ENCODE data around the gene RAB3GAP1.

DNA sequence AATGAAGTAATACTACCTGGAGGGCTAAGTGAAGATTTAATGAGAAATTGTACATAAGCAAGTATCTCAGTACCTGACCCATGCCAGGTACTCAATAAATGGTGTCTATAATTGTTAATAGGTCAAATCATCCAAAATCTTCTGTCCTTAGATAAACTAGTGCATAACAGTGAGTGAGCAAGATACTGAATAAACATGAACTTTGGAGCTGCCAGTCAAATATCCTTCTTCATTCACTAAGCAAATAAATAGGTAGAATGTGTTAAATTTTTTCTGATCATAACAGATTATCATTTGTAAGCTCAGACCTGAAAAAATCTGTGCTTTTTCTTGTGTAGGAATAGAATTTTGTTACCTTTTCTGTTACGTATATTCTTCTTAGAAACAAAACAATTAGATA is 39.6 kb downstream of the RAB3GAP1 start:
- TF ChIP-seq, protein P1, sequence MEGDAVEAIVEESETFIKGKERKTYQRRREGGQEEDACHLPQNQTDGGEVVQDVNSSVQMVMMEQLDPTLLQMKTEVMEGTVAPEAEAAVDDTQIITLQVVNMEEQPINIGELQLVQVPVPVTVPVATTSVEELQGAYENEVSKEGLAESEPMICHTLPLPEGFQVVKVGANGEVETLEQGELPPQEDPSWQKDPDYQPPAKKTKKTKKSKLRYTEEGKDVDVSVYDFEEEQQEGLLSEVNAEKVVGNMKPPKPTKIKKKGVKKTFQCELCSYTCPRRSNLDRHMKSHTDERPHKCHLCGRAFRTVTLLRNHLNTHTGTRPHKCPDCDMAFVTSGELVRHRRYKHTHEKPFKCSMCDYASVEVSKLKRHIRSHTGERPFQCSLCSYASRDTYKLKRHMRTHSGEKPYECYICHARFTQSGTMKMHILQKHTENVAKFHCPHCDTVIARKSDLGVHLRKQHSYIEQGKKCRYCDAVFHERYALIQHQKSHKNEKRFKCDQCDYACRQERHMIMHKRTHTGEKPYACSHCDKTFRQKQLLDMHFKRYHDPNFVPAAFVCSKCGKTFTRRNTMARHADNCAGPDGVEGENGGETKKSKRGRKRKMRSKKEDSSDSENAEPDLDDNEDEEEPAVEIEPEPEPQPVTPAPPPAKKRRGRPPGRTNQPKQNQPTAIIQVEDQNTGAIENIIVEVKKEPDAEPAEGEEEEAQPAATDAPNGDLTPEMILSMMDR (conservative IDR thresholded peaks at IDR 0.05): no peak
- no peak for TF ChIP-seq ZFX (IDR thresholded peaks at IDR 0.05)
